ENCODE results near the gene UNG. TPM values are rescaled to one million over a fixed set of nuclear protein-coding genes. Genes with fewer than 3 reads are reported as not detected.

The UNG gene
- total and polyA plus RNA-seq, 2 of the 4 experiments (the other 2 are of a cell fraction) = 13.3 to 16.0 TPM

- Histone ChIP-seq H3K9me3 (ENCODE audit: control insufficient read depth, insufficient read depth, low read length) (no peaks in the 10 kb centered on the region), H3K36me3 (ENCODE audit: control insufficient read depth, insufficient read depth, low read length) (peaks cover 7% of the 10 kb centered on the region), H3K4me3 (ENCODE audit: insufficient read depth, low read depth, low read length) (peak overlapping the region; percentile 57), H3K18ac (ENCODE audit: low read depth, low read length) (no peak overlapping the region), H2BK120ac (ENCODE audit: low read depth, low read length) (no peak overlapping the region), H3K4ac (ENCODE audit: low read depth, low read length) (peak overlapping the region; percentile 84; the same call in 1 of the 2 replicates), H3K56ac (ENCODE audit: extremely low read depth, insufficient read depth, low read length) (no peak overlapping the region), H2AFZ (replicated peaks; ENCODE audit: low read length, poor library complexity) (peak overlapping the region; percentile 95), H2AK9ac (replicated peaks; ENCODE audit: low read depth, low read length, poor library complexity) (peak overlapping the region; percentile 93), H2BK5ac (ENCODE audit: low read depth, low read length, poor library complexity, severe bottlenecking) (no peak overlapping the region), H3K4me1 (ENCODE audit: control insufficient read depth, insufficient read depth, low read length) (peaks cover 7% of the 10 kb centered on the region), H3K14ac (replicated peaks; ENCODE audit: low read depth, low read length) (peak overlapping the region; percentile 69; the same call in 1 of the 2 replicates), H4K5ac (ENCODE audit: low read depth, low read length) (peak overlapping the region; percentile 82), H3K4me2 (ENCODE audit: low read depth, low read length) (peak overlapping the region; percentile 84), H4K8ac (ENCODE audit: low read depth in 2 of 2, low read length in 2 of 2) (peak overlapping the region; percentile 86 to 98), H3K9ac (ENCODE audit: low read depth, low read length) (peak overlapping the region; percentile 71), H3K9me1 (ENCODE audit: insufficient read depth, low read length) (0 out of 2 replicates have a peak, but pooled peaks cover 5% of the 10 kb centered on the region), H3K27me3 (ENCODE audit: control insufficient read depth, insufficient read depth, low read length) (no peaks in the 10 kb centered on the region), H3K27ac (ENCODE audit: insufficient read depth, low read length) (no peak overlapping the region), H4K91ac (ENCODE audit: insufficient read depth, low read depth, low read length) (peak overlapping the region; percentile 74), H3K23ac (ENCODE audit: low read depth, low read length) (0 out of 2 replicates have a peak overlapping the region, but pooled peaks have one; percentile 78), H2BK15ac (ENCODE audit: low read depth, low read length) (no peak overlapping the region), H2BK20ac (ENCODE audit: low read depth, low read length) (no peak overlapping the region), H4K20me1 (ENCODE audit: insufficient read depth, low read length) (no peaks in the 10 kb centered on the region), H3K79me1 (ENCODE audit: low read depth in 1 of 2, low read length in 2 of 2) (peaks cover 10 to 19% of the 10 kb centered on the region in 2 experiments), H2AK5ac (ENCODE audit: low read depth, low read length) (peak overlapping the region; percentile 53)
- intact Hi-C loops (cut with micrococcal nuclease) (loop anchor here (1.0 to 10.0 kb wide), 8 partner anchors 138 to 529 kb away; partner anchors contain the start of genes CORO1C and SSH1), dilution Hi-C loops (cut with HindIII; ENCODE audit: low sequenced_read_pairs, unreplicated experiment) (no loop called here), in situ Hi-C loops (cut with MboI; ENCODE audit: low sequenced_read_pairs) (loop anchor here (5.0 to 25.0 kb wide), 3 partner anchors 288 to 530 kb away; partner anchors contain the start of genes ISCU, SART3 and SELPLG)
- no TSS peak for BruUV-seq (replicated peaks)
- POLR2A ChIA-PET (ENCODE audit: unreplicated experiment) = no interaction called here
- DNase-seq = no peak
- 75% methylated on average over 2 of the region's 6 CpGs; no CpG with 5 or more reads in 1 of the 2 experiments for WGBS, 2 experiments (ENCODE audit: extremely low coverage in 2 of 2, insufficient read length in 1 of 2)
- CTCF ChIA-PET = interaction anchor here (0.6 to 0.8 kb wide), 3 partner anchors 15 to 426 kb away, joined by 3 read pairs; no protein-coding TSS in a partner anchor
- no peak for ATAC-seq (ENCODE audit: low read depth)
- no peak for TF ChIP-seq NFE2L2 (IDR thresholded peaks at IDR 0.05; ENCODE audit: low read depth, low read length)
- no peak for TF ChIP-seq USF2 (IDR thresholded peaks at IDR 0.05; ENCODE audit: low read depth, low read length)
- no peak for TF ChIP-seq POLR2A (IDR thresholded peaks at IDR 0.05; ENCODE audit: low read depth, low read length)
- TF ChIP-seq ELK1 (IDR thresholded peaks at IDR 0.05; ENCODE audit: borderline replicate concordance, low read depth, low read length) = no peak
- no peak for TF ChIP-seq MXI1 (IDR thresholded peaks at IDR 0.05; ENCODE audit: borderline replicate concordance, low read depth, low read length)
- no peak for TF ChIP-seq RCOR1 (IDR thresholded peaks at IDR 0.05; ENCODE audit: insufficient replicate concordance, low read length)
- no peak for TF ChIP-seq CTCF (conservative IDR thresholded peaks at IDR 0.05; ENCODE audit: low read depth, low read length)
- TF ChIP-seq SMC3 (IDR thresholded peaks at IDR 0.05; ENCODE audit: low read depth, low read length) = no peak
- no peak for TF ChIP-seq MAFK (IDR thresholded peaks at IDR 0.05; ENCODE audit: low read depth, low read length)
- TF ChIP-seq CHD1 (IDR thresholded peaks at IDR 0.05; ENCODE audit: low read depth, low read length) = no peak
- TF ChIP-seq CEBPB (IDR thresholded peaks at IDR 0.05; ENCODE audit: low read depth, low read length) = no peak
- TF ChIP-seq FOS (IDR thresholded peaks at IDR 0.05; ENCODE audit: low read depth, low read length) = no peak
- no peak for TF ChIP-seq BHLHE40 (IDR thresholded peaks at IDR 0.05; ENCODE audit: low read depth, low read length)
- no peak for TF ChIP-seq RFX5 (IDR thresholded peaks at IDR 0.05; ENCODE audit: low read depth, low read length)
- no peak for TF ChIP-seq RAD21 (IDR thresholded peaks at IDR 0.05; ENCODE audit: low read length)
Observed at GRCh38 chr12:109092497-109093021, 4.8 kb upstream of the UNG start.
